HepG2 (cell line): ENCODE data around the gene SSBP2.

Source experiments
- FOXK1 ChIP-seq: sonication (generic); formaldehyde crosslinking; IDR thresholded peaks from 2 replicates; pipeline ENCODE4 v1.4.0; 2020; ENCODE audit warnings: low read depth, missing genetic modification reagents, borderline replicate concordance
- TF ChIP-seq, protein P1 (sequence below): sonication (generic); formaldehyde crosslinking; IDR thresholded peaks from 2 replicates; pipeline ENCODE4 v1.5.0; 2020; ENCODE audit warnings: mild to moderate bottlenecking, missing genetic modification reagents, moderate library complexity

DNA sequence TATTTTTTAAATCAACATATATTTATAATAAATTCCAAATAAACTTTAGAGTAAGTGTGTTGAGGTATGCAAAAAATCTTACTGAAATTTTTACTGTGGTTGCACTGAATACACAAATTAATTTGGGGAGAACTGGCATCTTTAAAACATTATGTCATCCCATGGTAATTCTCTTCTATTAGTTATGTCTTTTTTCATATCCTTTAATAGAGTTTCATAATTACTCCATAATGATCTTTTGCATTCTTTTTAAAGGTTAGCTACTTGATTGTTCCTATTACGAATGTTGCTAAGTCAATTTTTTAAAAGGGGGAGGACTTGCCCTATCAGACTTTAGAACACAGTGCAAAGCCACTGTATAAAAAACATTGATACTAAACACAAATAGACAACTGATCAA, 26.8 kb downstream of the SSBP2 start:
- TF ChIP-seq FOXK1, result no peak
- TF ChIP-seq, protein P1, sequence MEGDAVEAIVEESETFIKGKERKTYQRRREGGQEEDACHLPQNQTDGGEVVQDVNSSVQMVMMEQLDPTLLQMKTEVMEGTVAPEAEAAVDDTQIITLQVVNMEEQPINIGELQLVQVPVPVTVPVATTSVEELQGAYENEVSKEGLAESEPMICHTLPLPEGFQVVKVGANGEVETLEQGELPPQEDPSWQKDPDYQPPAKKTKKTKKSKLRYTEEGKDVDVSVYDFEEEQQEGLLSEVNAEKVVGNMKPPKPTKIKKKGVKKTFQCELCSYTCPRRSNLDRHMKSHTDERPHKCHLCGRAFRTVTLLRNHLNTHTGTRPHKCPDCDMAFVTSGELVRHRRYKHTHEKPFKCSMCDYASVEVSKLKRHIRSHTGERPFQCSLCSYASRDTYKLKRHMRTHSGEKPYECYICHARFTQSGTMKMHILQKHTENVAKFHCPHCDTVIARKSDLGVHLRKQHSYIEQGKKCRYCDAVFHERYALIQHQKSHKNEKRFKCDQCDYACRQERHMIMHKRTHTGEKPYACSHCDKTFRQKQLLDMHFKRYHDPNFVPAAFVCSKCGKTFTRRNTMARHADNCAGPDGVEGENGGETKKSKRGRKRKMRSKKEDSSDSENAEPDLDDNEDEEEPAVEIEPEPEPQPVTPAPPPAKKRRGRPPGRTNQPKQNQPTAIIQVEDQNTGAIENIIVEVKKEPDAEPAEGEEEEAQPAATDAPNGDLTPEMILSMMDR (CRISPR knock-in tag), result no peak
